Activated naive CD4-positive, alpha-beta T cell treated with anti-CD3 and anti-CD28 coated beads, Interleukin-2, amount 10 ng/mL, durations not matched to agents 7 days and 5 days (primary cell): ENCODE results near the gene TOP3A.

Source experiments
- CTCF ChIA-PET: fragments of 350-600 bp; sonication (Branson Sonifier 250); formaldehyde crosslinking; loops from one replicate; lab custom pipeline; 2021; ENCODE audit warnings: antibody characterized with exemption; lab: Charles Lee
- DNase-seq: peaks from one replicate; pipeline ENCODE4 v3.0.0-alpha.2; 2020
- H3K27ac Mint-ChIP-seq: one replicate; pipeline ENCODE4 v1.8.0; 2021; ENCODE audit warnings: mild to moderate bottlenecking, moderate library complexity, mixed read lengths
- H3K27me3 Mint-ChIP-seq: one replicate; pipeline ENCODE4 v1.8.0; 2021; ENCODE audit warnings: mild to moderate bottlenecking, mixed read lengths
- H3K36me3 Mint-ChIP-seq: one replicate; pipeline ENCODE4 v1.8.0; 2021; ENCODE audit warnings: mixed read lengths
- H3K4me1 Mint-ChIP-seq: one replicate; pipeline ENCODE4 v1.8.0; 2021; ENCODE audit warnings: mixed read lengths
- H3K4me3 Mint-ChIP-seq: one replicate; pipeline ENCODE4 v1.8.0; 2021; ENCODE audit warnings: mild to moderate bottlenecking, moderate library complexity, mixed read lengths
- H3K9me3 Mint-ChIP-seq: one replicate; pipeline ENCODE4 v1.8.0; 2021; ENCODE audit warnings: mixed read lengths

Gene TOP3A

GRCh38 chr17:18247613-18248001 is 67.2 kb downstream of the TOP3A start:
- H3K9me3 Mint-ChIP-seq = no peaks in the 10 kb centered on the region
- CTCF ChIA-PET = interaction anchor here (1.1 to 1.6 kb wide), 2 partner anchors 10 to 15 kb away, joined by 4 to 5 read pairs; no protein-coding TSS in a partner anchor
- no peaks in the 10 kb centered on the region for H3K27me3 Mint-ChIP-seq
- no peak overlapping the region for H3K27ac Mint-ChIP-seq
- H3K36me3 Mint-ChIP-seq = peaks cover 38% of the 10 kb centered on the region
- no peak overlapping the region for H3K4me3 Mint-ChIP-seq
- no peak for DNase-seq
- H3K4me1 Mint-ChIP-seq = peaks cover 5% of the 10 kb centered on the region

GRCh38 chr17:18246880-18247612 is 67.7 kb downstream of the TOP3A start:
- Mint-ChIP-seq H3K4me3 (no peak overlapping the region), H3K36me3 (peaks cover 36% of the 10 kb centered on the region), H3K27me3 (no peaks in the 10 kb centered on the region), H3K4me1 (peaks cover 5% of the 10 kb centered on the region), H3K9me3 (no peaks in the 10 kb centered on the region), H3K27ac (no peak overlapping the region)
- peak; percentile 56 for DNase-seq
- CTCF ChIA-PET = interaction anchor here (1.1 to 1.6 kb wide), 2 partner anchors 9 to 14 kb away, joined by 4 to 5 read pairs; no protein-coding TSS in a partner anchor

- DNase-seq = no peak
- Mint-ChIP-seq H3K27ac (no peak overlapping the region), H3K36me3 (peaks cover 31% of the 10 kb centered on the region), H3K9me3 (no peaks in the 10 kb centered on the region), H3K4me1 (peaks cover 5% of the 10 kb centered on the region), H3K4me3 (no peak overlapping the region), H3K27me3 (no peaks in the 10 kb centered on the region)
- CTCF ChIA-PET = no interaction called here
Measured at GRCh38 chr17:18246109-18246725, 68.6 kb downstream of the TOP3A start.

- Mint-ChIP-seq H3K36me3 (peaks cover 22% of the 10 kb centered on the region), H3K9me3 (no peaks in the 10 kb centered on the region), H3K27me3 (no peaks in the 10 kb centered on the region), H3K27ac (no peak overlapping the region), H3K4me3 (no peak overlapping the region), H3K4me1 (peaks cover 5% of the 10 kb centered on the region)
- DNase-seq = no peak
- CTCF ChIA-PET = no interaction called here
Measured at GRCh38 chr17:18245038-18245776, 69.6 kb downstream of the TOP3A start.

- Mint-ChIP-seq H3K27me3 (no peaks in the 10 kb centered on the region), H3K4me3 (no peak overlapping the region), H3K9me3 (no peaks in the 10 kb centered on the region), H3K4me1 (no peaks in the 10 kb centered on the region), H3K27ac (no peak overlapping the region), H3K36me3 (peaks cover 8% of the 10 kb centered on the region)
- CTCF ChIA-PET = no interaction called here
- no peak for DNase-seq
Measured at GRCh38 chr17:18241229-18241871, 73.4 kb downstream of the TOP3A start.

GRCh38 chr17:18240449-18240848 is 74.3 kb downstream of the TOP3A start:
- Mint-ChIP-seq H3K9me3 (no peaks in the 10 kb centered on the region), H3K36me3 (peaks cover 6% of the 10 kb centered on the region), H3K4me3 (no peak overlapping the region), H3K27me3 (no peaks in the 10 kb centered on the region), H3K4me1 (no peaks in the 10 kb centered on the region), H3K27ac (no peak overlapping the region)
- CTCF ChIA-PET = no interaction called here
- no peak for DNase-seq

GRCh38 chr17:18238299-18238698 is 76.5 kb downstream of the TOP3A start:
- no peak overlapping the region for H3K27ac Mint-ChIP-seq
- no peak for DNase-seq
- no peaks in the 10 kb centered on the region for H3K27me3 Mint-ChIP-seq
- no peak overlapping the region for H3K4me3 Mint-ChIP-seq
- H3K9me3 Mint-ChIP-seq = no peaks in the 10 kb centered on the region
- peaks cover 3% of the 10 kb centered on the region for H3K36me3 Mint-ChIP-seq
- CTCF ChIA-PET = interaction anchor here (1.2 kb wide), 1 partner anchor 10 kb away, joined by 5 read pairs; no protein-coding TSS in a partner anchor
- no peaks in the 10 kb centered on the region for H3K4me1 Mint-ChIP-seq

- Mint-ChIP-seq H3K4me1 (no peaks in the 10 kb centered on the region), H3K36me3 (peaks cover 3% of the 10 kb centered on the region), H3K4me3 (no peak overlapping the region), H3K9me3 (no peaks in the 10 kb centered on the region), H3K27ac (no peak overlapping the region), H3K27me3 (no peaks in the 10 kb centered on the region)
- DNase-seq = no peak
- CTCF ChIA-PET = interaction anchor here (1.2 kb wide), 1 partner anchor 11 kb away, joined by 5 read pairs; no protein-coding TSS in a partner anchor
Measured at GRCh38 chr17:18237461-18237860, 77.3 kb downstream of the TOP3A start.

GRCh38 chr17:18236494-18236893 is 78.3 kb downstream of the TOP3A start:
- H3K4me3 Mint-ChIP-seq = no peak overlapping the region

GRCh38 chr17:18235743-18236256 is 79.0 kb downstream of the TOP3A start:
- Mint-ChIP-seq H3K36me3 (peaks cover 3% of the 10 kb centered on the region), H3K27ac (no peak overlapping the region)
- no peak for DNase-seq

More at GRCh38 chr17:18236494-18236893, 78.3 kb downstream of the TOP3A start:
- Mint-ChIP-seq H3K9me3 (no peaks in the 10 kb centered on the region), H3K27ac (no peak overlapping the region), H3K36me3 (peaks cover 3% of the 10 kb centered on the region), H3K27me3 (no peaks in the 10 kb centered on the region), H3K4me1 (no peaks in the 10 kb centered on the region)
- no peak for DNase-seq
- CTCF ChIA-PET = no interaction called here

GRCh38 chr17:18234853-18235380 is 79.9 kb downstream of the TOP3A start:
- Mint-ChIP-seq H3K27me3 (no peaks in the 10 kb centered on the region), H3K27ac (no peak overlapping the region), H3K36me3 (peaks cover 3% of the 10 kb centered on the region), H3K4me1 (no peaks in the 10 kb centered on the region), H3K9me3 (no peaks in the 10 kb centered on the region), H3K4me3 (no peak overlapping the region)
- CTCF ChIA-PET = no interaction called here
- DNase-seq = no peak

More at GRCh38 chr17:18235743-18236256, 79.0 kb downstream of the TOP3A start:
- Mint-ChIP-seq H3K4me3 (no peak overlapping the region), H3K27me3 (no peaks in the 10 kb centered on the region), H3K9me3 (no peaks in the 10 kb centered on the region), H3K4me1 (no peaks in the 10 kb centered on the region)
- CTCF ChIA-PET = no interaction called here

- CTCF ChIA-PET = no interaction called here
- no peaks in the 10 kb centered on the region for H3K4me1 Mint-ChIP-seq
- no peaks in the 10 kb centered on the region for H3K9me3 Mint-ChIP-seq
- H3K27me3 Mint-ChIP-seq = no peaks in the 10 kb centered on the region
- H3K4me3 Mint-ChIP-seq = no peak overlapping the region
- no peak for DNase-seq
- H3K27ac Mint-ChIP-seq = no peak overlapping the region
- peaks cover 3% of the 10 kb centered on the region for H3K36me3 Mint-ChIP-seq
Measured at GRCh38 chr17:18233803-18234518, 80.8 kb downstream of the TOP3A start.

GRCh38 chr17:18231164-18231563 is 83.6 kb downstream of the TOP3A start:
- no peaks in the 10 kb centered on the region for H3K9me3 Mint-ChIP-seq
- peaks cover 18% of the 10 kb centered on the region for H3K4me1 Mint-ChIP-seq
- CTCF ChIA-PET = no interaction called here
- H3K27ac Mint-ChIP-seq = no peak overlapping the region
- H3K36me3 Mint-ChIP-seq = no peaks in the 10 kb centered on the region
- H3K27me3 Mint-ChIP-seq = no peaks in the 10 kb centered on the region
- H3K4me3 Mint-ChIP-seq = no peak overlapping the region
- no peak for DNase-seq
